OCI-LY7 (cell line): Measurements from ENCODE around the gene TTC16.

Experiments
- EZH2phosphoT487 ChIP-seq: fragments of 200-600 bp; sonication (generic); IDR thresholded peaks from 2 replicates; pipeline ENCODE4 v1.6.1; 2018; ENCODE audit warnings: low read depth, borderline replicate concordance, mild to moderate bottlenecking, mixed run types, antibody characterized with exemption, low read length, moderate library complexity, mixed read lengths
- TF ChIP-seq, protein P1 (sequence below): fragments of 200-600 bp; sonication (generic); conservative IDR thresholded peaks from 2 replicates; pipeline ENCODE4 v1.5.1; 2014; ENCODE audit warnings: mild to moderate bottlenecking, antibody characterized with exemption, low read length, moderate library complexity, mixed read lengths

DNA sequence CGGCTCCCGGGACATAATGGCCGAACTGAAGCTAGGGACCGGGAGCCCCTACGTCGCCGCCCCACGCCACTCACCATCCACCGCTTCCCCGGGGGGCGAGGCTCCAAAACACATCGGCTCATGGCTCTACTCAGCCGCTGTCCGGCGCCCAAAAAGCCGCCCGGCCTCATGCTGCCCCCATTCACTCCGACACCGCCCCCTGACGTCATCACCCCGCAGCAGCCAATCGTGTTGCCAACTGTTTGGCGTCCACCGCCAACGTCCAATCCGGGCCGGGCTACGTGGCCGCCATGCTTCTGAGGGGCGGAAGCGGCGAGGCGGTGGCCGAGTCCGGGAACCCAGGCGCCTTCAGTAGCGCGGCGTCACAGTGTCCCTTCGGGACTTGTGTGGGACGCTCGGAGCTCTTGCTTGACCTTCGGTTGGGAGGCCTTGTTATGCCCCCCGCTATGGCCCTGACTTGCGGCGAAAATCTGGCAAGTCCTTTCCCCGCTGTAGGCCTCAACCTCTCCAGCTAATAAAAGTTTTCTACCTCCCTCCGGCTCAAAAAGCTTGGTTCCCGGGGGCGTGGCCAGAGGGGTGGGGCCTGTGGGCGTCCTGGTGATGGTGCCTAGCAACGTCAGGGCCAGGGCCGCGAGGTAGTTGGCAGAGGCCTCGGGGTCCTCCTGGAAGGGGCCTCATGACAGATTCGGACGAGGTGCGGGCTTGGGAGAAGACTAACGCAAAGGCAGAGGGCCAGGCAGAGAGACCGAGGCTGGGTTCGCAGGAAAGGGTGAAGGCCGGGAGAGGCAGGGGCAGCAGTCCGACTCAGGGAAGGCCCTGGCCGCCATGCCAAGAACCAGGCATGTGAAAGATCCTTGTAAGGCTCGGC lies at the start of gene TTC16, which contains the start of gene PTRH1:
- TF ChIP-seq, protein P1, sequence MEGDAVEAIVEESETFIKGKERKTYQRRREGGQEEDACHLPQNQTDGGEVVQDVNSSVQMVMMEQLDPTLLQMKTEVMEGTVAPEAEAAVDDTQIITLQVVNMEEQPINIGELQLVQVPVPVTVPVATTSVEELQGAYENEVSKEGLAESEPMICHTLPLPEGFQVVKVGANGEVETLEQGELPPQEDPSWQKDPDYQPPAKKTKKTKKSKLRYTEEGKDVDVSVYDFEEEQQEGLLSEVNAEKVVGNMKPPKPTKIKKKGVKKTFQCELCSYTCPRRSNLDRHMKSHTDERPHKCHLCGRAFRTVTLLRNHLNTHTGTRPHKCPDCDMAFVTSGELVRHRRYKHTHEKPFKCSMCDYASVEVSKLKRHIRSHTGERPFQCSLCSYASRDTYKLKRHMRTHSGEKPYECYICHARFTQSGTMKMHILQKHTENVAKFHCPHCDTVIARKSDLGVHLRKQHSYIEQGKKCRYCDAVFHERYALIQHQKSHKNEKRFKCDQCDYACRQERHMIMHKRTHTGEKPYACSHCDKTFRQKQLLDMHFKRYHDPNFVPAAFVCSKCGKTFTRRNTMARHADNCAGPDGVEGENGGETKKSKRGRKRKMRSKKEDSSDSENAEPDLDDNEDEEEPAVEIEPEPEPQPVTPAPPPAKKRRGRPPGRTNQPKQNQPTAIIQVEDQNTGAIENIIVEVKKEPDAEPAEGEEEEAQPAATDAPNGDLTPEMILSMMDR = no peak
- no peak for TF ChIP-seq EZH2phosphoT487
